NOMO-1 (cell line): ENCODE results near the gene FSTL1.

Source experiments
- DNase-seq, 2 experiments: peaks; one replicate each; lab custom pipeline; 2025; ENCODE audit not compliant: unreplicated experiment in 2 of 2; lab: John Stamatoyannopoulos, UW

The FSTL1 gene, protein sequence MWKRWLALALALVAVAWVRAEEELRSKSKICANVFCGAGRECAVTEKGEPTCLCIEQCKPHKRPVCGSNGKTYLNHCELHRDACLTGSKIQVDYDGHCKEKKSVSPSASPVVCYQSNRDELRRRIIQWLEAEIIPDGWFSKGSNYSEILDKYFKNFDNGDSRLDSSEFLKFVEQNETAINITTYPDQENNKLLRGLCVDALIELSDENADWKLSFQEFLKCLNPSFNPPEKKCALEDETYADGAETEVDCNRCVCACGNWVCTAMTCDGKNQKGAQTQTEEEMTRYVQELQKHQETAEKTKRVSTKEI

GRCh38 chr3:120450600-120451271, at the start of gene FSTL1:
Gene FSTL1, minus strand, starts transcription at chr3:120450992. Its CDS starts 246 bp downstream, at chr3:120450746.
- peak; percentile 25 to 30 for DNase-seq

- peak; percentile 17 to 75 for DNase-seq
These were observed 48.0 kb upstream of the FSTL1 start for GRCh38 chr3:120498556-120499346.

DNA sequence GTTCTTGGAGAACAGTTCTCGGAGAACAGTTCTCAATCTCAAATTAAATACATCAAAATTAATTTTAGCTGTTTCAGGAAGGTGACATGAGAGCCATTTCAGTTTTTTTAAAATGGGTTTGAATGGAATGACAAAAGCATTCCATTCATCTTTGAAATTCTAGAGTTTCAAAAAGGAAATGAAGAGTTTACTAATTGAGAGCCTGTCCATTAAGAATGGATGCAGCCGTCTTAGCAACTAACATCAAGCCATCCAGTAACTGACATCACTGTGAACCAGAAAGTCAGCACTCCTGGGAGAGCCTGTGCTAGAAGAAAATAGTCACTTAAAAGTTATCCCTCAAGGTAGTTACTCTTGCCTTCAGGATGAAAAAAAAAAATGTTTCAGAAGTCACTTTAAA, 47.0 kb upstream of the FSTL1 start:
- DNase-seq, result no peak

DNA sequence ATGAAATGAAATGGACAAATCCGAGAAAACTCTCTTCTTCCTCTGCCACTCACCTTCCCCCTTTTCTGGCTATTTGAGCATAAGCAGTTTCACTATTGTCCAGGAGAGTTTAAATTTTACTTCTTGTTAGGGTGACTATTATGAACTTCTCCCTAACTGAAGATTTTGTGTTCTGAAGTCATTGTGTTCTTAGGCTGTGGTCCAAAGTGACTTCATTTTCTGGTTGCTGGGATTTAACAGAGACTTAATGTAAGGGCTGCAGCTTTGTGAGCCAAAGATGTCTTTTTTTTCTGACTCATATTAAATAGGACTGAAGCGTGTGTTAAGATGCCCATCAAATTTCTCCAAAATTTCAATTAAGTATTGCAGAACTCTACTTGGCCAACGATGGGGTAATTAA, 46.5 kb upstream of the FSTL1 start:
- no peak for DNase-seq

GRCh38 chr3:120496278-120497002, 45.6 kb upstream of the FSTL1 start:
- no peak for DNase-seq

- DNase-seq, result no peak
These were observed 45.0 kb upstream of the FSTL1 start for GRCh38 chr3:120495809-120496208.

DNA sequence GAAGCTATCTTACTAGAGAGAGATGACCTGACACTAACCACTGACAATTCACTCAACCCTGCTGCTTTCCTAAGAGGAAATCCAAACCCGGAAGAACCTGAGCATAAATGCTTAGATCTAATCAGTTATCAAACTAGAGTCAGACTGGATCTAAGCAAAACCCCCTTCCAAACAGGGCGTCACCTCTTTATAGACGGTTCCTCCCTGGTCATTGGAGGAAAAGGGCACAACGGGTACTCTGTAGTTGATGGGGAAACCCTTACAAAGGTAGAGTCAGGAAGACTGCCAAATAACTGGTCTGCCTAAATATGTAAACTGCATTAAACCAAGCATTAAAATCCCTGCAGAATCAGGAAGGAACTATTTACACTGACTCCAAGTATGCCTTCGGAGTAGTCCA, 41.3 kb upstream of the FSTL1 start:
- DNase-seq, result no peak

- no peak for DNase-seq
These were observed 38.6 kb upstream of the FSTL1 start for GRCh38 chr3:120489421-120489820.

GRCh38 chr3:120488296-120488695, 37.5 kb upstream of the FSTL1 start:
- no peak for DNase-seq

GRCh38 chr3:120487191-120487650, 36.4 kb upstream of the FSTL1 start:
- DNase-seq, result no peak

- peak in 1 of 2 experiments; percentile 24 for DNase-seq
These were observed 30.3 kb upstream of the FSTL1 start for GRCh38 chr3:120481081-120481480.

DNA sequence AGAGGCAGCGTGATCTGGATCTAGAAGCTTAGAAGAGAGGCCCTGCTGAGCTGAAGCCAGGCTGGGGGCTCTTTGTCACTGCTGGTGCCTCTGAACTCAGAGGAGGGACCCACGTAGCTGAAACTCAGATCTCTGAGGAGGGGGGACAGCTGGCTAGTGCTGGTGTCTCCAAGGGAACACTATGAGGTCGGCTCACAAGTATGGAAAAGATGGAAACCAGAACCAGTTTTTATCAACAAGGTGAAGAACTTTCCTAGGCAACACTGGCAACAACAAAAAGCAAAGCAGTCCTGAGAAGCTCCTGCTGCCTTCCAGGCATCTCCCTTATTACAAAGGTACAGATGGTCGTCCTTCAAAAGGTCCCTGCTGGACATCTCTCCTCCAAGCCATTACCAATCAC, 27.0 kb upstream of the FSTL1 start:
- no peak for DNase-seq

- DNase-seq, result no peak
These were observed 25.1 kb upstream of the FSTL1 start for GRCh38 chr3:120475722-120476377.

DNA sequence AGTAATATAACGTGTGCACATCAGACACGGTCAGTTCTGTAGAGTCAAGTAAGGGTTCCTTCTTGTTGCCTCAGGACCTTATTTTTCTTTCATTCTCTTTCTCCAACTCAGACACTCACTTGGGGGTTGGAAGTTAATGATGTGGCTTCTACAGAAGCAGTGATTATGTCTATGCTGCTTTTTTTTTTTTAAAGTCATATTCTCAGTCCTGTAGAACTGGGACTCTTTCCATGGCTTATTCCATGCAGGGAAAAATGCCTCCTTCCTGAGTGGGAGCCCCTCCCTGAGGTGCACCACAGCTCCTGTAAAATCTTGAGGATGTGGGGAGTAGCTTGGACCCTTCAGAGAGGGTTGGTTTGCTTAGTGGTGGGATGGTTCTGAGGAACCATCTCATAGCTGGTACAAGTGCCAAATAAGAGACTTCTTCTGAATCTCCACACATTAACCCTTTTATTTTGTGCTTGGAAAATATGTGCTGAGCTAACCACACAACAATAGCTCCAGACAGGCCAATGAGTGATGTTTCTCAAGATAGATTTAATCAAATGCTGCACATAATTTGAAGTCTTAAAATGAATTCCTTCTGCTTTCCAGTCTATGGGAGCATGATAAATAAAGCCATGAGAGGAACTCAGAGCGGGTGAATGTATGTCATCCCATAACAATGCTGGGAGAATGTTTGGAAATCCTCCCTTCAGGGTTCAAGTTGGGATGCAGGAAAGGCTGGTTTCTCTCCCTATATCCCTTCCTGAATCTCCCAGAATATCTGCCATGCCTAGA, 23.3 kb upstream of the FSTL1 start:
- no peak for DNase-seq

DNA sequence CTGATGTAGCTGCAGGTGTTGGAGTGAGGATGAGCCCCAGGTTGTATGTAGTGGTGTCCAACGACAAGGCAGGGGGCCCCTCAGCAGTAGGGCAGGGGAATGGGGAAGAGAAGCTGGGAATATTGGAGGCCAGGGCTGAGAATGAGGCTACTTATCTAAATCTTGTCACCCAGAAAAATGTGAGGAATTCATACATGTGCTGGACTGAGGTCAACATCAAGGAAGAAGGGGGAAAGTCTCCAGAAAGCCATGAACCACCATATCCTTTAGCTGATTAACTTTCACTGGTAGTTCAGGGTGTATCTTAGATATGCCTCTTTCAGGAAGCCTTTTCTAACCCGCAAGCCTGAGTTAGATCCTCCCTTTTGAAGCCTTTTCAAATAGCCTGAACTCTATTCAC, 22.6 kb upstream of the FSTL1 start:
- DNase-seq, result no peak

DNA sequence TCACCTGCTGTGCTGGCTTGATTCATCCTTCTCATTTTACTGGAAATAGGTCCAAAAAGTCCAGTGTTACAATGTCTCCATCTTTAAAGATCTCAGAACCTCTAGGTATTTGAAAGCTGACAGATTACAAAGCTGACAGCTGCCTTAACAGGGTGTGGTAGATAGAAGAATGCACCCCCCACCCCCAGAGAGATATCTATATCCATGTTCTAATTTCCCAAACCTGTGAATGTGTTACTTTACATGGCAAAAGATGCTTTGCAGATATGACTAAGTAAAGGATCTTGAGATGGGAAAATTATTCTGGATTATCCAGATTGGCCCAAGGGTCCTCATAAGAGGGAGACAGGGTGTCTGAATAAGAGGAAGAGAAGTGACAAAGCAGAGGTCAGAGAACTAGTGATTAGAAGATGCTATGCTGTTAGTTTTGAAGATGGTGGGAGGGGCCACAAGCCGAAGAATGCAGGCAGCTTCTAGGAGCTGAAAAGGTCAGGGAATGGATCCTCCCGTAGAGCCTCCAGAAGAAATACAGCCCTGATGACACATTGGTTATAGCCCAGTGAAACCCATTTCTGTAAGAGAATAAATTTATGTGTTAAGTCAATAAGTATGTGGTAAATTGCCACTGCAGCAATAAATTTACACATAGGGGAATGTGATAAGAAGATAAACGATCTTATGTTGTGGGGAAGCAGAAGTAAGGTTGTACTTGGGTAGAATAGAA, 21.5 kb upstream of the FSTL1 start:
- no peak for DNase-seq

DNA sequence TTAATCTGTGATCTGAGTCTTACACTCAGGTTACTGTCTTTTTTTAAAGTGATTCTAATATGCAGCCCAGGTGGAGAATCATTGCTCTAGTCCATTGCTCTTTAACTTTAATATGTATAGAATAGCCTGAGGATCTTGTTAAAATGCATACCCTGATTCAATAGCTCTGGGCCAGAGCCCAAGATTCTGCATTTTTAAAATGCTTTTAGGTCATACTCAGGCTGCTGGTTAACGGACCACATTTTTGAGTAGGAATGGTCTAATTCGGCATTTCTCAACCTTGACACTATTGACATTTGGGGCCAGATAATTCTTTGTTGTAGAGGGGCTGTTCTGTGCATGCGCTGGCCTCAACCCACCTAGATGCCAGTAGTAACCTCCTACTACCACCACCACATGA, 20.9 kb upstream of the FSTL1 start:
- DNase-seq, result no peak

- DNase-seq, result no peak
These were observed 20.1 kb upstream of the FSTL1 start for GRCh38 chr3:120470870-120471269.

DNA sequence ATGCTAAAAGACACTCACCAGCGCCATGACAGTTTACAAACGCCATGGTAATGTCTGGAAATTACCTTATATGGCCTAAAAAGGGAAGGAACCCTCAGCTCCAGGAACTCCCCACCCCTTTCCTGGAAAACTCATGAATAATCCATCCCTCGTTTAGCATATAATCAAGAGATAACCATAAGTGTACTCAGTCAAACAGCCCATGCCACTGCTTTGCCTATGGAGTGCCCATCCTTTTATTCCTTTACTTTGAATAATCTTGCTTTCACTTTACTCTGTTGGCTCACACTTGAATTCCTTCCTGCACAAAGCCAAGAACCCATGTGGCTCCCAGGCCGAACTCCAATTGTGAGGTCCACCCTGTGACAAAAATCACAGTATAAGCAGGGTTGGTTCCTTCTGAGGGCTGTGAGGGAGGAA, 19.1 kb upstream of the FSTL1 start:
- DNase-seq, result no peak
